Germinal center (tissue), 1 donor: Measurements from ENCODE around the gene EP400.

ENCODE experiments used
- DNase-seq: peaks from one replicate; pipeline ENCODE4 v3.0.0; 2012; ENCODE audit warnings: mixed read lengths, low spot score

EP400 gene

GRCh38 chr12:131986910-131987309, 37.2 kb downstream of the EP400 start:
- DNase-seq, result no peak

DNA sequence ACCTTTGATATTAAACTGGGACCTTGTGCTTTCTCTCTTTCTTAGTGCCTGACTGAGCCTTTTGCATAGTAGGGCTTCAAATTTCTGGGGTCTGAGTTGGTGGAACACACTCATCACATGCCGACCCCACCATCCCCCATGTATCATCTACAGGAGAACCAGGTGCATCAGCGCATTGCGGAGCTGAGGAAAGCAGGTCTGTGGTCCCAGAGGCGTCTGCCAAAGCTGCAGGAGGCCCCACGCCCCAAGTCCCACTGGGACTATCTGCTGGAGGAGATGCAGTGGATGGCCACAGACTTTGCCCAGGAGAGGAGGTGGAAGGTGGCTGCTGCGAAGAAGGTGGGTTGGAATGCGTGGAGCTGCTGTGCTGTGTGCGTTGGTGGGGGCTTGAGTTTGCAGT, 37.8 kb downstream of the EP400 start:
- DNase-seq, result no peak

DNA sequence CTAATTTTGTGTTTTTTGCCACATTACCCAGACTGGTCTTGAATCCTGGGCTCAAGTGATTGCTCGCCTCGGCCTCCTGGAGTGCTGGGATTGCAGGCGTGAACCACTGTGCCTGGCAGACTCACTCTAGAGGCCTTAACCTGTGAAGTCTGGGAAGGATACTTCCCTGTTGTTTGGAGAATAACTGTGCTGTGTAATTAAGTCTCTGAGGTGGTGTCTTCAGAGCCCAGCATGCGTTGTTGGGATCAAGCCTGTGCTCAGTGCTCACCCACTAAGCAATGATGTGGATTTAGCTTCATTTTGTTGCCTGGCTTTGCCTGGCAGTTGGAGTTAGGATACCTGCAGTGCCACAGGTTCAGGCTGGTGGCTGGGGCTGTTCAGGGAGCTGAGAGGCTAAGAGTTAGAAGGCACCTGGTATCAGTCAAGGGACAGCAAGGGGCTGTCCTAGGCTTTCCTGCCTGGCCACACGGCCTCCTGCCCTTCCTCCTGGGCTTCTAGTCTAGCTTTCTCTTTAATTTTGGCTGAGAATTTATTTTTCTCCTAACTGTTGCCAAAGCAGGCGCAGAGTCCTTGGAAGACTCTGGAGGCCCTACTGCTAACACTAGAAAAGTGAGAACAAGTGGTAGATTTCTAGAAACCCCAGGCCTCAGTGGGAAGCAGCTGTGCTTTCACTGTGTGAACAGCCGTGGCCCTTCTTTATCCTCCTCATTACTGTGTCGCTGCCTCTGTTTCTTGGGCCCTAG, 38.5 kb downstream of the EP400 start:
- no peak for DNase-seq

DNA sequence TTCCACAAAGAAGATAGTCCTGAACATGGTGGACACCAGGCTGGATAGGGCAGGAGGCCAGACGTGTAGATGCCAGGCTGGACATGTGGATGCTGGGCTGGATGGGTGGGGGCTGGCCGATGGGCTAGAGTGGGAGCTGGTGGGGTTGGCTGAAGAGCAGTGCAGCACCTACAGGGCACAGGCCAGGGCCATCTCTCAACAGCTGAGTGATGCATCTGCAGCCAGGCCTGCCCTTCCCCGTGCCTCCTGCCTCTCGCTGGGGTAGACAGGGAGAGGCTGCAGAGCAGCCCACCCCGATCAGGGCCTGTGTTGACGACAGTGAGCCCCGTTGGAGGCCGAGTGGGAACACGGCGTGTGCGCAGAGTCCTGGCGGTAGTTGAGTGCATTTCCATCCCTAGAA, 39.3 kb downstream of the EP400 start:
- no peak for DNase-seq

DNA sequence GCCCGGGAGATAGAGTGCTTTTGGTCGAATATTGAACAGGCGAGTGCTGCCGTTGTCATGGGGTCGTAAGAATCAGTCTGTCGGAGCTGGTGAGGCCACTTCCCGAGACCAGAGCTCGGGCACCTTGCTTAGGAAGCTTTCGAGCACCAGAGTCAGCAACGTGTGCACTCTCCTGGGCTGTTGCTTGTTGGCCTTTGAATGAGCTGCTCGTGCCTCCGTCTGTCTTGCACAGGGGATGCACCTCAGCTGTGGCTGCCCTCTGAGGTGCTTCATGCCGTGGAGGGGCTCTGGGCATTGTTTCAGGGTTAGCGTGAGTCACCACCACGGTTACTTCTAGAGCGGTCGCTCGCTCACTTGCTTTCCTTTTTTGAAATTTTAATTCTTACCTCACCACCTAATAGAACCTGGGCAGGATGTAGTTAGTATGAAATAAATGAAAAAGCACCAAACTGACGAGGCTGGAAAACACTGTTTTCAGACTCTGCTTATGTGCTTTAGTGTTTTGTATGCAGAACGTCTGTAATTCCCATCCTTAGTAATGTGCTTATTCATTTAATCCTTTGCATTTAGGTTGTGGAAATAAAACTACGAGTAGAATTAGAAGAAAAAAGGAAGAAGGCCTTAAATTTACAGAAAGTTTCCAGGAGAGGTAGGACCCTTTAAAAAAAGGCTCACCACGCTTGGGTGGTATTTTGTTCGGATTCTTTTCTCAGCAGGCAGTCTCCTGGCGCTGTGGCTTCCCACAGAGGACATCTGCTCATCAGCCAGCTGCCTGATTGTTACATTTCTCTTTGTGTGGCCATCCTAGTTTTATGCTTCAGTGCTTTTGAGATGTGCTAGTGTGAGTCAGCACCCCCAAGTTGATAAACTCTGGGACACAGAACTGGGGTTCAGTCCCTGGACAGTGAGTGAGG, 40.6 kb downstream of the EP400 start:
- no peak for DNase-seq

DNA sequence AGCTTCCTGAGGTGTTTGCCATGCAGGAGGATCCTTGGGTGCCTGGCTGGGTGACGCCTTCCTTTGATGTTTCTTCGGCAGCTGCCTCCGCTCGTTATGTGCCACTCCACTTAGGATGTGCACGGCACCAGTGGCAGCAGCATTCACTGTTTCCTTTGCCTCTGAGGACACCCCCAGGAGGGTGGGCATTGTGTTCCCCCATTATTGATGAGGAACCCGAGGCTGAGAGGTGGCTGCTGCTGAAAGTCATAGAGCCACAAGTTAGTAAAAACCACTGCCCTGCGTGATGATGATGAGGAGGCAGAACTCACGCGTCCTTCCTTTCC, 41.2 kb downstream of the EP400 start:
- no peak for DNase-seq

DNA sequence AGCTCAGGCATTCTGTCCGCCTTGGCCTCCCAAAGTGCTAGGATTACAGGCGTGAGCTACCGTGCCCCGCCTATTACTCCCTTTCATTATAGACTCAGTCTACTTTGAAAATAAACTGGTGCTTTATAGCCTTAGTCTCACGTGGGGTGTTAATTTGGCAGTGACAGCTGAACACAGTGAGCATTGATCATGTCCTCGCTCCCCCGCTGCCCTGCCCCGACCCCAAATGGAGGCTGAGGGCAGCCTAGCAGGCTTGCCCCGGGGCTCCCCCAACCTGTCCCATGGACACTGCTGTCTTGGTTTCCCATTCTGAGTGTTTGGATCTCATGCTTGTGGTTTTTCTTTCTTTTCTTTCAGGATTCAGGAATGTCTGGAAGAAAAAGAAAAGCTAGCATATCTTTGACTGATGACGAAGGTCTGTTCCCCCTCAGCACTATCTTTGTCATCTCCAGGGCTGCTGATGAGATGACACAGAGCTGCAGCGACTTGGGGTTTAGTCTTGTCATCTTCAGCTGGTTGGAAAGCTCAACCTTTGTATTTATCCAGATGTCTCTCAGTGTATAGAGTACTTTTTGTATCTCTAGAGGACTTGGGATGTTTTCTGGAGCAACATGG, 42.2 kb downstream of the EP400 start:
- no peak for DNase-seq

DNA sequence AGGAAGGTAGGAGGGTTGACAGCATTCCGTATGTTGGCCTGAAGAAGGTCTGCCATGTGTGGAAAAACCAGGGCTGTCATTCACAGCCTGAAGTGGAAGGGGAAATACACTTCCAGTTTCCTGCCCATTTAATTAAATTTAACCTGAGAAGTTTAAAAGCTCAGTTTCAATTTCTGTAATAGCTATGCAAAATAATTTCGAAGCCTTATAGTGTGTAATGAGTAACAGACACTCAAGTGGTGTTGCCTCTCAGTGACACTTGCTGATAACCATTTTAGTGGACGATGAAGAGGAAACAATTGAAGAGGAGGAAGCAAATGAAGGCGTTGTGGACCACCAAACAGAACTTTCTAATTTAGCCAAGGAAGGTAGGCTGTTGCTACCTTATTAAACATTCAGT, 44.8 kb downstream of the EP400 start:
- DNase-seq, result no peak

GRCh38 chr12:132000286-132000872, 50.6 kb downstream of the EP400 start:
- no peak for DNase-seq

DNA sequence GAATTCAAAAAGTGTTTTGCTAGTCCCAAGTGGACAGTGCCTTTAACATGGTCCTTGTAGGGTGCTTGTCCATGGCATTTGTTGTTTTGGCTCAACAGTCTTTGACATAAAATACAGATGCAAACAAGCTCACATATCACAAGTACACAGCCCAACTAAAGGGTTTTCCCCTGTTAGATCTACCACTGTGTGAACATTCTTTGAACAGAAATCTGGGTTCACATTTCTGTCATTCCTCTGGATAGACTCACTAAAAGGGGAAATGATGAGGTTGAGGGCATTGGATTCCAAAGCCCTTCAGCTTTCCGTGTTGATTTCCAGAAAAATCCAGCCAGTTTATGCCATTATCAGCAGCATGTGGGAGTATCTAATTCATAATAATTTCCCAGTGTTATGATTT, 54.1 kb downstream of the EP400 start:
- no peak for DNase-seq

- DNase-seq, result no peak
These were observed 55.2 kb downstream of the EP400 start for GRCh38 chr12:132004946-132005345.

DNA sequence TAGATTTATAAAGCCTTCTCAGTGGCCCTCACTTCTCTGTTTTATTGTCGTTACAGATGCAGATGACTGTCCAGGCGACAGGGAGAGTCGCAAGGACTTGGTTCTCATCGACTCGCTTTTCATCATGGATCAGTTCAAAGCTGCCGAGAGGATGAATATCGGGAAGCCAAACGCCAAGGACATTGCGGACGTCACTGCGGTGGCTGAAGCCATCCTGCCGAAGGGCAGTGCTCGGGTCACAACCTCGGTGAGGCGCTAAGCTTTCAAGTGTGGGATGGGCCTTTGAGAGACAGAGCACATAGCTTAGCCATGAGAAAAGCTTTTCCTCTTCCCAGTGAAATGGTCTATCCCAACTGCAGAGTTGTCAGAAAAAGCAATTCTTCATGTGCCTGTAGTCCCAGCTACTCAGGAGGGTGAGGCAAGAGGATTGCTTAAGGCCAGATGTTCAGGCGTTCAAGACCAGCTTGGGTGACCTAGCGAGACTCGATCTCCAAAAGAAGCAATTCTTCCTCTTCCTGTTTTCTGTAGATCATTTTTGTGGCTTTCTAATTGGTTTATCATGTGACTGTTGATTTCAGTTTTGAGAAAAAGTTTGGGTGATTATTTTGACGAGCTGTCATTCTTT, 56.4 kb downstream of the EP400 start:
- DNase-seq, result no peak

DNA sequence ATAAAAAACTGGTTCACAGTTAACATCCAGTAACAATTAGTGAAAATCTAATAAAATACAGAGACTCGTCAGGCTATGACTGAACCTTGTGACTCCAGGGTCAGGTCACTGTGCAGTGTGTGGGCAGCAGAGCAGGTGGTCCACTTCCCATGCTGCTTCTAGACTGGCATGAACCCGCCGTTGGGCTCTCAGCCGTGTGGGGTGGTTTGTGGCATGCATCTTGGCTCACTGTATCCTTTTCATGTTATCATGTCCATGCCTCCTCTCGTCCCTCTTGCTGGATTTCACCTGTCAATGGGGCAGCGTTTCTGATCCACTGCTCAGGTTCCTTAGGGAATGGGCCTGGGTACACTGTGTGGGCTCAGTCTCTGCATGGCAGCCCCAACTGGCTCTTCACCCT, 57.3 kb downstream of the EP400 start:
- DNase-seq, result no peak

DNA sequence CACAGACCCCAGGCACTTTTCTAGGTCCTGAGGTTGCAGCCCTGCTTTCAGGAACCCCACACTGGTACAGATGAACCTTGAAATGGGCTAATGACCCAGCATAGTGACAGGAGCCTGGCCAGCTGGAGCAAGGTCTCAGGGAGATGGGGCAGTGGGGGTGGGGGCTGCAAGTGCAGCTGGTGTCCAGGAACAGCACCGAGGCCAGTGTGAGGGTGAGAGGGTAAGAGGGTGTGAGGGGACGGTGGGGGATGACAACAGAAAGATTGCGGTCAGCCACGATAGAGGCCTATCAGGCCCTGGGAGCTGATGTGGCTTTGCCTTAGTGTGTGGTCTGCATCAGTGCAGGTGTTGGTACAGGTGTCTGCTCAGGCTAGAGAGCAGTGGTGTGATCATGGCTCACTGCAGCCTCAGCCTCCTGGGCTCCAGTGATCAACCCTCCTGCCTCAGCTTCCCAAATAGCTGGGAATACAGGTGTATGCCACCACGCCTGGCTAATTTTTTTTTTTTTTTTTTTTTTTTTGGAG, 59.7 kb downstream of the EP400 start:
- DNase-seq, result no peak

GRCh38 chr12:132012919-132013568, 63.3 kb downstream of the EP400 start:
- DNase-seq, result no peak

DNA sequence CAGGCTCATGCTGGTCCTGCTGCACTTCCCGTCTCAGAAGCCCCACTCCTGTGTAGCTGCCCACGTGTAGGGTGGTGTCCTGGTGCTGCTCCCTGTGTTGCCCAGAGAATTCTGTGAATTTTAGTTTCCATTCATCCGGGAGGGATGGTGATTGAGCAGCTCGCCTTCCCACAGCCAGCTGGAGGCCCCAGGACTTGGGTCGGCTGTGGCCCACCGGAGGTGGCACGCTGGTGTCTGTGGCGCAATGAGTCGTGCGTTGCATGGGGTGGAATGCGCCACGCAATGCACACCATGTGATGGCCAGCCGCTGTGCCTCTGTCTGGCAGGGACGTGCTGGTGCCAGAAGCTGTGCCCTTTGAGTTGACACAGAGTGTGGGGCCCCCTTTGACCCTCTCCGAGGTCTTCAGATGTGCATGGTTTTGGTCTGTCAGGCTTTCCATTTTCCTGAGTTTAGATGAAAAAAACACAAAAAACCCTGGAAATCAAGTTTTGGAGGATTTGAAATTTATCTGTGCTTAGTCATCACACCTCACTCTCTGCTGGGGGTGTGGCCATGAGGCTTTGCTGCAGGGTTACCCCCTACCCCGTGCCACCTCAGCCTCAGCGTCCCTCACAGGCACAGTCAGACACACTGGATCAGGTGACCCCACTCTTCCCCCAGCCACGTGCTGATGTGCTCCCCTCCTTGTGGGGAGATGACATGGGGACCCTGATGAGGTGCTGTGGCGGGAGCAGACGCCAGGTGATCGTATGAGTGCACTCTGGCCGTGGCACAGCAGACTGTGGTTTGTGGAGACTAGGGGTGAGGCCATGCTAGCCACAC, 64.6 kb downstream of the EP400 start:
- DNase-seq, result no peak

- no peak for DNase-seq
These were observed 65.2 kb downstream of the EP400 start for GRCh38 chr12:132014915-132015280.

DNA sequence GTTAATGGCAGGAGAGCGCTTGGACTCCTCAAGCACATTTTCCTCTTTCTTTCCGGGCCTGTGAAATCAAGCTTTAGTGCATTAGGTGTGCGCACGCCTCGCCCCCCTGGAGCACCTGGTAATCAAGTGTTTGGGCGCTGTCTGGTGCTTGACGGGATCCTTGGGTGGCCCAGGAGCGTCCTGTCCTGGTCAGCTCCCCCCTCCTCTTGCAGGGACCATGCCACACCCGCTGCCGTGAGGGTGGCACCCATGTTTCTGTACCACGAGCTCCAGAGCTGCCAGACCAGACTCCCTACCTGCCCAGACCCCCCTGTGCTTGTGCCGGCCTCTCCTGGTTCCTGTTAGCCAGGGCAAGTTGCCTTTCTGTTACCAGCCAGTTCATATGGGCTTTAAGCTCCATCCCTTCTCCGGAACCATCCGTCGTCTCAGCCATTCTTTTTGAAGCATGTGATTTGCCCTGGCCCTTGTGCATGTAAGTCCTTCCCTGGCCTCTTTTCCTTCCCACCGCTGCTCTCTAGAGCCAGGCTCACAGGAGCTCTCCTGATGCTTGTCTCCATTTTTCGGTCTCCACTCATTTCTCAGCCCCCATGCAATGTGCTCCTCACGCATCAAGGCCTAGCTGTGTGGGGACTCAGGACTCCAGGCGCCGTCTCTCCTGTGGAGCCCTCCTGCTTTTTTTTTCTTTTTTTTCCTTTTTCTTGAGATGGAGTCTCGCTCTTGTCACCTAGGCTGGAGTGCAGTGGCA, 66.1 kb downstream of the EP400 start:
- no peak for DNase-seq

- DNase-seq, result no peak
These were observed 68.6 kb downstream of the EP400 start for GRCh38 chr12:132018193-132018916.
